GM23338 (cell line): Measurements from ENCODE around the gene NADK2. TPM values are rescaled to one million over a fixed set of nuclear protein-coding genes. Genes with fewer than 3 reads are reported as not detected.

ENCODE experiments used
- ATAC-seq: fragments of 200-7000 bp; cut with Tn5 transposase; 3 replicates; pipeline ENCODE4 v1.9.1; 2020
- DNase-seq: peaks from one replicate; pipeline ENCODE4 v3.0.0-alpha.2; 2015; ENCODE audit warnings: low spot score
- H2AFZ ChIP-seq: fragments of 200-600 bp; sonication (generic); 2 replicates; pipeline ENCODE4 v1.8.0; 2016; ENCODE audit warnings: antibody characterized with exemption, mild to moderate bottlenecking, moderate library complexity
- H3F3A ChIP-seq: fragments of 200-600 bp; sonication (generic); replicated peaks from 2 replicates; pipeline ENCODE4 v1.8.0; 2017; ENCODE audit warnings: antibody characterized with exemption, mixed run types, low read depth
- H3K27ac ChIP-seq: fragments of 200-600 bp; sonication (generic); 2 replicates; pipeline ENCODE4 v1.6.1; 2016; ENCODE audit warnings: low read depth
- H3K27me3 ChIP-seq: fragments of 200-600 bp; sonication (generic); 2 replicates; pipeline ENCODE4 v1.8.0; 2016; ENCODE audit warnings: mild to moderate bottlenecking, mixed run types, moderate library complexity; ENCODE audit not compliant: insufficient read depth
- H3K36me3 ChIP-seq: fragments of 200-600 bp; sonication (generic); 2 replicates; pipeline ENCODE4 v1.8.0; 2016; ENCODE audit warnings: mild to moderate bottlenecking; ENCODE audit not compliant: insufficient read depth
- H3K4me1 ChIP-seq: fragments of 200-600 bp; sonication (generic); 2 replicates; pipeline ENCODE4 v1.8.0; 2016; ENCODE audit warnings: mild to moderate bottlenecking, moderate library complexity; ENCODE audit not compliant: insufficient read depth
- H3K4me2 ChIP-seq: fragments of 200-600 bp; sonication (generic); 2 replicates; pipeline ENCODE4 v1.7.1; 2017; ENCODE audit warnings: mixed run types
- H3K4me3 ChIP-seq: fragments of 200-600 bp; sonication (generic); 2 replicates; pipeline ENCODE4 v1.6.1; 2016; ENCODE audit warnings: mixed run types
- H3K79me2 ChIP-seq: fragments of 200-600 bp; sonication (generic); replicated peaks from 2 replicates; pipeline ENCODE4 v1.8.0; 2017; ENCODE audit warnings: mild to moderate bottlenecking; ENCODE audit not compliant: insufficient read depth
- H3K9me2 ChIP-seq: fragments of 200-600 bp; sonication (generic); 2 replicates; pipeline ENCODE4 v1.8.0; 2017; ENCODE audit not compliant: insufficient read depth
- H4K20me1 ChIP-seq: fragments of 200-600 bp; sonication (generic); replicated peaks from 2 replicates; pipeline ENCODE4 v1.8.0; 2017; ENCODE audit warnings: mild to moderate bottlenecking; ENCODE audit not compliant: insufficient read depth
- H3K27ac Mint-ChIP-seq: 2 replicates; pipeline ENCODE4 v1.8.0; 2020; ENCODE audit warnings: inconsistent platforms, mild to moderate bottlenecking, moderate library complexity, mixed read lengths
- H3K27me3 Mint-ChIP-seq: 3 replicates; pipeline ENCODE4 v1.8.0; 2022; ENCODE audit warnings: low read depth, mild to moderate bottlenecking, moderate library complexity, mixed read lengths, inconsistent platforms; ENCODE audit not compliant: insufficient read depth, poor library complexity
- H3K36me3 Mint-ChIP-seq: 3 replicates; pipeline ENCODE4 v1.8.0; 2021; ENCODE audit warnings: low read depth, mild to moderate bottlenecking, inconsistent platforms, moderate library complexity, mixed read lengths
- H3K4me1 Mint-ChIP-seq: 3 replicates; pipeline ENCODE4 v1.8.0; 2020; ENCODE audit warnings: mild to moderate bottlenecking, inconsistent platforms, mixed read lengths
- H3K4me3 Mint-ChIP-seq: 3 replicates; pipeline ENCODE4 v1.8.0; 2021; ENCODE audit warnings: moderate library complexity, mild to moderate bottlenecking, inconsistent platforms, mixed read lengths
- H3K9me3 Mint-ChIP-seq: 3 replicates; pipeline ENCODE4 v1.8.0; 2020; ENCODE audit warnings: moderate library complexity, mild to moderate bottlenecking, inconsistent platforms, mixed read lengths
- CREB1 ChIP-seq: fragments of 250-450 bp; sonication (Bioruptor Pico); IDR thresholded peaks from 2 replicates; pipeline ENCODE4 v1.5.0; 2020; ENCODE audit warnings: low read depth, mild to moderate bottlenecking, moderate library complexity
- EZH2 ChIP-seq: fragments of 200-600 bp; sonication (generic); IDR thresholded peaks from one replicate; pipeline ENCODE4 v1.8.0; 2017; ENCODE audit warnings: antibody characterized with exemption, mild to moderate bottlenecking, low read depth; ENCODE audit not compliant: unreplicated experiment
- JUNB ChIP-seq: IDR thresholded peaks from one replicate; pipeline ENCODE4 v1.6.1; 2016; ENCODE audit warnings: antibody characterized with exemption; ENCODE audit not compliant: unreplicated experiment
- STAT1 ChIP-seq: IDR thresholded peaks from one replicate; pipeline ENCODE4 v1.6.1; 2016; ENCODE audit warnings: antibody characterized with exemption; ENCODE audit not compliant: unreplicated experiment
- ZNF114 ChIP-seq: fragments of 250-450 bp; sonication (Bioruptor Pico); IDR thresholded peaks from 2 replicates; pipeline ENCODE4 v1.5.0; 2020; ENCODE audit warnings: mild to moderate bottlenecking, moderate library complexity
- ZNF331 ChIP-seq: fragments of 250-450 bp; sonication (Bioruptor Pico); IDR thresholded peaks from 2 replicates; pipeline ENCODE4 v1.5.0; 2020; ENCODE audit warnings: low read depth, mild to moderate bottlenecking, moderate library complexity
- polyA plus RNA-seq: library from polyadenylated mRNA; unstranded; fragments of >200 nt; fragmentation: Nextera tagmentation; extraction: Ambion mirVana; gene quantifications from 2 replicates; pipeline ENCODE4 v1.2.1, GENCODE V29; 2016
- total RNA-seq: library from RNA; depleted of rRNA; stranded (reverse); fragments of >200 nt; shearing (Covaris generic); gene quantifications from 2 replicates; pipeline ENCODE4 v1.2.3, GENCODE V29; 2014
- TF ChIP-seq, protein P1 (sequence below): IDR thresholded peaks from one replicate; pipeline ENCODE4 v1.6.1; 2018; ENCODE audit warnings: antibody characterized with exemption; ENCODE audit not compliant: unreplicated experiment
- TF ChIP-seq, protein P2 (sequence below): fragments of 250-450 bp; sonication (Bioruptor Pico); IDR thresholded peaks from 2 replicates; pipeline ENCODE4 v1.5.0; 2020; ENCODE audit warnings: mild to moderate bottlenecking, moderate library complexity
- TF ChIP-seq, protein P3 (sequence below), 2 experiments: fragments of 200-600 bp in 1 of 2; sonication (generic) in 1 of 2; conservative IDR thresholded peaks; 2 replicates each; pipeline versions ENCODE4 v1.5.1 to v1.6.1; 2016 to 2017; ENCODE audit warnings: antibody characterized with exemption in 2 of 2, low read depth in 2 of 2, mild to moderate bottlenecking in 2 of 2, moderate library complexity in 1 of 2

NADK2 gene
- total and polyA plus RNA-seq, 2 experiments from 2014 or later = 4.5 to 16.0 TPM

DNA sequence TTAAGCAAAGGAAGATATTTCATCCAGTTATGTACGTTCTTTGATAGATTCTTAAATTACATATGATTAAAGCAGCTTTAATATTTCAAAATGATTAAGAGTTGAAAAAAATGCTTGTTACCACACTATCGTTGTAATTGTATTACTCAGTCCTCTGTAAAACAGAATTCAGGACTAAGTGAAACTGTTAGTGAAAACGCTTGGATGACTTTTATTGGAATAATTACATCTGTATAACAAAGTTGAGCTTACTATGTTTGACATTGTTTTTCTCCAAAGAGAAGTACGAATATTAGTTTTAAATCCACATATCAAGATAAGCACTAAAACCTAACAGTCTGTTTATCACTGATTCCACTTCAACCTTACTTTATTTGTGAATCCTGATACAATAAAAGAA lies 8.7 kb upstream of the NADK2 start:
- no peak for TF ChIP-seq EZH2
- TF ChIP-seq, protein P1, sequence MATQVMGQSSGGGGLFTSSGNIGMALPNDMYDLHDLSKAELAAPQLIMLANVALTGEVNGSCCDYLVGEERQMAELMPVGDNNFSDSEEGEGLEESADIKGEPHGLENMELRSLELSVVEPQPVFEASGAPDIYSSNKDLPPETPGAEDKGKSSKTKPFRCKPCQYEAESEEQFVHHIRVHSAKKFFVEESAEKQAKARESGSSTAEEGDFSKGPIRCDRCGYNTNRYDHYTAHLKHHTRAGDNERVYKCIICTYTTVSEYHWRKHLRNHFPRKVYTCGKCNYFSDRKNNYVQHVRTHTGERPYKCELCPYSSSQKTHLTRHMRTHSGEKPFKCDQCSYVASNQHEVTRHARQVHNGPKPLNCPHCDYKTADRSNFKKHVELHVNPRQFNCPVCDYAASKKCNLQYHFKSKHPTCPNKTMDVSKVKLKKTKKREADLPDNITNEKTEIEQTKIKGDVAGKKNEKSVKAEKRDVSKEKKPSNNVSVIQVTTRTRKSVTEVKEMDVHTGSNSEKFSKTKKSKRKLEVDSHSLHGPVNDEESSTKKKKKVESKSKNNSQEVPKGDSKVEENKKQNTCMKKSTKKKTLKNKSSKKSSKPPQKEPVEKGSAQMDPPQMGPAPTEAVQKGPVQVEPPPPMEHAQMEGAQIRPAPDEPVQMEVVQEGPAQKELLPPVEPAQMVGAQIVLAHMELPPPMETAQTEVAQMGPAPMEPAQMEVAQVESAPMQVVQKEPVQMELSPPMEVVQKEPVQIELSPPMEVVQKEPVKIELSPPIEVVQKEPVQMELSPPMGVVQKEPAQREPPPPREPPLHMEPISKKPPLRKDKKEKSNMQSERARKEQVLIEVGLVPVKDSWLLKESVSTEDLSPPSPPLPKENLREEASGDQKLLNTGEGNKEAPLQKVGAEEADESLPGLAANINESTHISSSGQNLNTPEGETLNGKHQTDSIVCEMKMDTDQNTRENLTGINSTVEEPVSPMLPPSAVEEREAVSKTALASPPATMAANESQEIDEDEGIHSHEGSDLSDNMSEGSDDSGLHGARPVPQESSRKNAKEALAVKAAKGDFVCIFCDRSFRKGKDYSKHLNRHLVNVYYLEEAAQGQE = no peak
- no peak for TF ChIP-seq JUNB
- no peak for TF ChIP-seq ZNF331 (CRISPR knock-in tag)
- no peak for TF ChIP-seq STAT1
- no peak for TF ChIP-seq ZNF114
- TF ChIP-seq CREB1 (CRISPR knock-in tag) = no peak
- TF ChIP-seq, protein P2, sequence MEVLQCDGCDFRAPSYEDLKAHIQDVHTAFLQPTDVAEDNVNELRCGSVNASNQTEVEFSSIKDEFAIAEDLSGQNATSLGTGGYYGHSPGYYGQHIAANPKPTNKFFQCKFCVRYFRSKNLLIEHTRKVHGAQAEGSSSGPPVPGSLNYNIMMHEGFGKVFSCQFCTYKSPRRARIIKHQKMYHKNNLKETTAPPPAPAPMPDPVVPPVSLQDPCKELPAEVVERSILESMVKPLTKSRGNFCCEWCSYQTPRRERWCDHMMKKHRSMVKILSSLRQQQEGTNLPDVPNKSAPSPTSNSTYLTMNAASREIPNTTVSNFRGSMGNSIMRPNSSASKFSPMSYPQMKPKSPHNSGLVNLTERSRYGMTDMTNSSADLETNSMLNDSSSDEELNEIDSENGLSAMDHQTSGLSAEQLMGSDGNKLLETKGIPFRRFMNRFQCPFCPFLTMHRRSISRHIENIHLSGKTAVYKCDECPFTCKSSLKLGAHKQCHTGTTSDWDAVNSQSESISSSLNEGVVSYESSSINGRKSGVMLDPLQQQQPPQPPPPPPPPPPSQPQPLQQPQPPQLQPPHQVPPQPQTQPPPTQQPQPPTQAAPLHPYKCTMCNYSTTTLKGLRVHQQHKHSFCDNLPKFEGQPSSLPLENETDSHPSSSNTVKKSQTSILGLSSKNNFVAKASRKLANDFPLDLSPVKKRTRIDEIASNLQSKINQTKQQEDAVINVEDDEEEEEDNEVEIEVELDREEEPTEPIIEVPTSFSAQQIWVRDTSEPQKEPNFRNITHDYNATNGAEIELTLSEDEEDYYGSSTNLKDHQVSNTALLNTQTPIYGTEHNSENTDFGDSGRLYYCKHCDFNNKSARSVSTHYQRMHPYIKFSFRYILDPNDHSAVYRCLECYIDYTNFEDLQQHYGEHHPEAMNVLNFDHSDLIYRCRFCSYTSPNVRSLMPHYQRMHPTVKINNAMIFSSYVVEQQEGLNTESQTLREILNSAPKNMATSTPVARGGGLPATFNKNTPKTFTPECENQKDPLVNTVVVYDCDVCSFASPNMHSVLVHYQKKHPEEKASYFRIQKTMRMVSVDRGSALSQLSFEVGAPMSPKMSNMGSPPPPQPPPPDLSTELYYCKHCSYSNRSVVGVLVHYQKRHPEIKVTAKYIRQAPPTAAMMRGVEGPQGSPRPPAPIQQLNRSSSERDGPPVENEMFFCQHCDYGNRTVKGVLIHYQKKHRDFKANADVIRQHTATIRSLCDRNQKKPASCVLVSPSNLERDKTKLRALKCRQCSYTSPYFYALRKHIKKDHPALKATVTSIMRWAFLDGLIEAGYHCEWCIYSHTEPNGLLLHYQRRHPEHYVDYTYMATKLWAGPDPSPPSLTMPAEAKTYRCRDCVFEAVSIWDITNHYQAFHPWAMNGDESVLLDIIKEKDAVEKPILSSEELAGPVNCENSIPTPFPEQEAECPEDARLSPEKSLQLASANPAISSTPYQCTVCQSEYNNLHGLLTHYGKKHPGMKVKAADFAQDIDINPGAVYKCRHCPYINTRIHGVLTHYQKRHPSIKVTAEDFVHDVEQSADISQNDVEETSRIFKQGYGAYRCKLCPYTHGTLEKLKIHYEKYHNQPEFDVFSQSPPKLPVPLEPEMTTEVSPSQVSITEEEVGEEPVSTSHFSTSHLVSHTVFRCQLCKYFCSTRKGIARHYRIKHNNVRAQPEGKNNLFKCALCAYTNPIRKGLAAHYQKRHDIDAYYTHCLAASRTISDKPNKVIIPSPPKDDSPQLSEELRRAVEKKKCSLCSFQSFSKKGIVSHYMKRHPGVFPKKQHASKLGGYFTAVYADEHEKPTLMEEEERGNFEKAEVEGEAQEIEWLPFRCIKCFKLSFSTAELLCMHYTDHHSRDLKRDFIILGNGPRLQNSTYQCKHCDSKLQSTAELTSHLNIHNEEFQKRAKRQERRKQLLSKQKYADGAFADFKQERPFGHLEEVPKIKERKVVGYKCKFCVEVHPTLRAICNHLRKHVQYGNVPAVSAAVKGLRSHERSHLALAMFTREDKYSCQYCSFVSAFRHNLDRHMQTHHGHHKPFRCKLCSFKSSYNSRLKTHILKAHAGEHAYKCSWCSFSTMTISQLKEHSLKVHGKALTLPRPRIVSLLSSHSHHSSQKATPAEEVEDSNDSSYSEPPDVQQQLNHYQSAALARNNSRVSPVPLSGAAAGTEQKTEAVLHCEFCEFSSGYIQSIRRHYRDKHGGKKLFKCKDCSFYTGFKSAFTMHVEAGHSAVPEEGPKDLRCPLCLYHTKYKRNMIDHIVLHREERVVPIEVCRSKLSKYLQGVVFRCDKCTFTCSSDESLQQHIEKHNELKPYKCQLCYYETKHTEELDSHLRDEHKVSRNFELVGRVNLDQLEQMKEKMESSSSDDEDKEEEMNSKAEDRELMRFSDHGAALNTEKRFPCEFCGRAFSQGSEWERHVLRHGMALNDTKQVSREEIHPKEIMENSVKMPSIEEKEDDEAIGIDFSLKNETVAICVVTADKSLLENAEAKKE (CRISPR knock-in tag) = no peak
- TF ChIP-seq, protein P3, sequence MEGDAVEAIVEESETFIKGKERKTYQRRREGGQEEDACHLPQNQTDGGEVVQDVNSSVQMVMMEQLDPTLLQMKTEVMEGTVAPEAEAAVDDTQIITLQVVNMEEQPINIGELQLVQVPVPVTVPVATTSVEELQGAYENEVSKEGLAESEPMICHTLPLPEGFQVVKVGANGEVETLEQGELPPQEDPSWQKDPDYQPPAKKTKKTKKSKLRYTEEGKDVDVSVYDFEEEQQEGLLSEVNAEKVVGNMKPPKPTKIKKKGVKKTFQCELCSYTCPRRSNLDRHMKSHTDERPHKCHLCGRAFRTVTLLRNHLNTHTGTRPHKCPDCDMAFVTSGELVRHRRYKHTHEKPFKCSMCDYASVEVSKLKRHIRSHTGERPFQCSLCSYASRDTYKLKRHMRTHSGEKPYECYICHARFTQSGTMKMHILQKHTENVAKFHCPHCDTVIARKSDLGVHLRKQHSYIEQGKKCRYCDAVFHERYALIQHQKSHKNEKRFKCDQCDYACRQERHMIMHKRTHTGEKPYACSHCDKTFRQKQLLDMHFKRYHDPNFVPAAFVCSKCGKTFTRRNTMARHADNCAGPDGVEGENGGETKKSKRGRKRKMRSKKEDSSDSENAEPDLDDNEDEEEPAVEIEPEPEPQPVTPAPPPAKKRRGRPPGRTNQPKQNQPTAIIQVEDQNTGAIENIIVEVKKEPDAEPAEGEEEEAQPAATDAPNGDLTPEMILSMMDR (conservative IDR thresholded peaks at IDR 0.05; ENCODE audit: low read depth in 2 of 2) = no peak

More for the DNA sequence above, 8.7 kb upstream of the NADK2 start:
- Histone ChIP-seq H3K4me2 (no peak overlapping the region), H3K79me2 (no peaks in the 10 kb centered on the region), H3K4me3 (no peak overlapping the region), H3K27me3 (no peaks in the 10 kb centered on the region), H3K9me2 (no peaks in the 10 kb centered on the region), H4K20me1 (no peaks in the 10 kb centered on the region), H3K36me3 (no peaks in the 10 kb centered on the region), H3K4me1 (no peaks in the 10 kb centered on the region), H2AFZ (no peak overlapping the region), H3F3A (no peaks in the 10 kb centered on the region), H3K27ac (no peak overlapping the region)
- no peak overlapping the region for H3K27ac Mint-ChIP-seq
- no peaks in the 10 kb centered on the region for H3K9me3 Mint-ChIP-seq
- no peaks in the 10 kb centered on the region for H3K36me3 Mint-ChIP-seq
- H3K4me3 Mint-ChIP-seq = no peak overlapping the region
- no peaks in the 10 kb centered on the region for H3K27me3 Mint-ChIP-seq
- H3K4me1 Mint-ChIP-seq = peaks cover 3% of the 10 kb centered on the region; the same call in 2 of the 3 replicates
- DNase-seq (no peak), ATAC-seq (no peak)
